NCI-H2081 (cell line): ENCODE data around the gene STK32B.

Source experiments
- DNase-seq, 2 experiments: peaks; one replicate each; lab custom pipeline; 2025; lab: John Stamatoyannopoulos, UW

STK32B gene

DNA sequence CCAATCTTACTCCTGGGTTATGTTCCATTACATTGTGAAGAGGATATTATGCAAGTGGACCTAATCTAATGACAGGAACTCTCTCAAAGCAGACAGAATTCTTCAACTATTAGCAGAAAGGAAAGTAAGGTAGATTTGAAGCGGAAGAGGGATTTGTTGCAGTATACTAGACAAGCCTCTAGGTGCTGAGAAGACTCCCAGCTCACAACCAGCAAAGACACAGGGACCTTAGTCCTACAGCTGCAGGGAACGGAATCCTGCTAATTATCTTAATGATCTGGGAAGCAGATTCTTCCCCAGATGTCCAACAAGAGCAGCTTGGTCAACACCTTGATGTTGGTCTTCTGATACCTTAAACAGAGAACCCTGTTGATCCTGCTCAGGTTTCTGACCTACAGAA is 73.6 kb downstream of the STK32B start:
- no peak for DNase-seq

DNA sequence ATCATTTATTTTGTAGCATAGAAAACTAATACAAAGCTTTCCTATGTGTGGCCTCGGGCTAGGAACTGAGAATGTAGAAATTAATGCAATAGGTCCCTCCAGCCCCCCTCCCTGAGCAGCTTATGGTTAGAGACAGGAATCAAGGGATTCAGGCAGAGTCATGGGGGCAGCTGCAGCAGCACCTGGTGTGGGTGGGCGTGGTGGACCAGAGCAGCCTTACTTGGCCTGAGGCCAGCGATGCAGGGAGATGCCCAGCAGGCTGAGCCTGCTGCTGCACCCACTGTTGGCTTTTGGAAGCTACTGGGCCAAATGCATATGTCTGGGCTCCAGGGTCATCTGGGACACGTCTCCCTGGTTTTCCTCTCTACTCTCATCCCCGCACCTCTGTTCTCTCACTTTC is 74.0 kb downstream of the STK32B start:
- DNase-seq = no peak

DNA sequence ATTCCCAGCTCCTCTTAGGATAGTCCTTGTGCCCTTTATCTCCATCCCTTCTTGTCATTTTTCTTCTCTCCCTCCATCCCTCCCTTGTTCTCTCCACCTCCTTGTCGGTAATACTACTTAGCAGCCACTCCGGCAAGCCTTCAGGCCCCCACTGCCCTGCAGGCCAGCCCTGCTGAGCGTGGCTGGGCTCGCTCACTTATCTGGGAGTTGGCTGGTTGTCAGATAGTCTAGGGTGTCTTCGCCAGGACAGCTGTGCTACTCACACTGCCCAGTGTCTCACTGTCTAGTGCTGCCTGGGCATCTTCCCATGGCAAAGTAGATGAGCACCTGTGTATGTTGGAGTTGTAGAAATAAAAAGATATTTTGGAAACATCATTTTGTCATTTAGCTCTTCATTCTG is 75.0 kb downstream of the STK32B start:
- DNase-seq = no peak

DNA sequence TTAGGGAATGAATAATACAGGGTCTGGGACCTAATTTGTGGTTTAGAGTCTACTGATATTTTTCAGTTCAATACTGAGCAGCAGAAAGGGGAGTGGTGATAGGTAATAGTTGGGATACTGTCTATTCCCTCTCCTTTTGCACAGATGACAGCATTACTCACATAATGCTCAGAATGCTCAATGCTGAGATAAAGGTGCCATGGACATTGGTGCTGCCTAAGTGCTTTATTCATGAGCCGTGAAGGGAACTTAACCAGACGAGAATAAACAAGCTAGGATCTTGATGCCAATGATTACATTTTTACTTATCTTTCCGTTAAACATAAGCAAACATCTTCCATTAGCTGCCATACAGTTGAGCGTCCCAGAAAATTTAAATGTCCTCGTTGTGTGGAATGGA is 75.6 kb downstream of the STK32B start:
- no peak for DNase-seq

DNA sequence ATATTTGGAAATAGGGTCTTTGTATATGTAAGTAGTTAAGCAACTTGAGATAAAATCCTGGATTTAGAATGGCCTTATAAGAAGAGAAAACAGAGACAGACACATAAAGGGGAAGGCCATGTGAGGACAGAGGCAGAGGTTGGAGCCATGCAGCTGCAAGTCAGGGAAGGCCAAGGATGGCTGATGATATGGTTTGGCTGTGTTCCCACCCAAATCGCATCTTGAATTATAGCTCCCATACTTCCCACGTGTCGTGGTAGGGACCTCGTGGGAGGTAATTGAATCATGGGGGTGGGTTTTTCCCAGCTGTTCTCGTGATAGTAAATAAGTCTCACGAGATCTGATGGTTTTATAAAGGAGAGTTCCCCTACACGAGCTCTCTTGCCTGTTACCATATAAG is 76.3 kb downstream of the STK32B start:
- no peak for DNase-seq

DNA sequence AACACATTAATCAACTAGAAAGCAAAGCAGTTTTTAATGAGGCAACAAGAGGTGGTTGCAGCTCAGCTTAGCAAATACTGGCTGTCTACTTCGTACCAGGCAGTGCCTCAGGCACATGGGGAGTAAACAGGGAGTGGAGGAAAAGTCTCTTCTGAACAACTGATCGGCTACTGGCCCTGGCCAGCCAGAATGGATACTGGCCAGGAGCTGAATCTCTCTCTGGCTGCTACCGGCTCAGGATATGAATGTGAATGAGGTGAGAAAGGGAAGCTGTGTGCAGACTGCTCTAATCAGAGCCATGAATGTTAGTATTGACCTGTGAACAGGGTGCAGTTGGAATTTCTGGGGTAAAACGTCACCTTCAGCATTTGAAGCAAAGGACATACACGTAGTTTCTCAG is 77.3 kb downstream of the STK32B start:
- DNase-seq = no peak

DNA sequence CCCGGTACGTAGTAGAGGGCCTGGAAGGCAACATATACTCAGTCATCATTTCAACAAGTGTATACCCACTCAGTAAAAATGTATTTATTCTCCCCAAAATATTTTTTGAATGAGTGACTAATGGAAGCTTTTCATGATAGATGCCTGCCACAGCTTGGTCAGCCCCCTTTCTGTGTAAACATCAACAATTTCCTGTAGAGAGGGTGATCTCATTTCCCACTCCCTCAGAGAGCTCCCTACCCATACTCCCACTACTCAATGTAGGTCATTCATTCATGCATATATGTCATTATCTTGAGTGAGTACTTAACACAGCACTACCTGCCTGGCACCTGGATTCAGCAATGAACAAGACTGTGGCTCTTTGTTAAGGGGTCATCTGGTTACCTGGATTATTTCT is 81.9 kb downstream of the STK32B start:
- no peak for DNase-seq

DNA sequence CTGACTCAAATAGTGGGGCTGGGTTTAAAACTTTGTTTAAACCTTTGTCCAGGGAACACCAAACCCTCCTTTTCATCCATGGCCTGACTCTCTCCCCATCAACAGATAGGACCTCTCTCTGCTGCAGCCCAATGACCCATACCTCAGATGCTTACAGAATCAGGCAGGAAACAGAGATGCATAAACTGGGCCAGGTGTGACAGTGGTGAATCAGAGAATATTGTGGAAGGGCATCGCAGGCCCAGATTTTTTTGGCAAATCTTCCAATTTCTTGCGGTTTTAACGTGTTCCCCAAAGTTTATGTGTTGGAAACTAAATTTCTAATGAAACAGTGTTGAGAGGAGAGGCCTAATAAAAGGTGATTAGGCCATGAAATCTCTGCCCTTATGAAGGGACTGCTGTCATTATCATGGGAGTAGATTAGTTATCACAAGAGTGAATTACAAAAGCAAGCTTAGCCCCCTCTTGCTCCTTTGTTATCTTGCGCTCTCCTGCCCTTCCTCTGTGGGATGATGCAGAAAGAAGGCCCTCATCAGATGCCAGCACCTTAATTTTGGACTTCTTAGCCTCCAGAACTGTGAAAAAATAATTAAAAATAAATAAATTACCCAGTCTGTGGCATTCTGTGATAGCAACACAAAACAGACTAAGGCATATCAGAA is 82.8 kb downstream of the STK32B start:
- no peak for DNase-seq

DNA sequence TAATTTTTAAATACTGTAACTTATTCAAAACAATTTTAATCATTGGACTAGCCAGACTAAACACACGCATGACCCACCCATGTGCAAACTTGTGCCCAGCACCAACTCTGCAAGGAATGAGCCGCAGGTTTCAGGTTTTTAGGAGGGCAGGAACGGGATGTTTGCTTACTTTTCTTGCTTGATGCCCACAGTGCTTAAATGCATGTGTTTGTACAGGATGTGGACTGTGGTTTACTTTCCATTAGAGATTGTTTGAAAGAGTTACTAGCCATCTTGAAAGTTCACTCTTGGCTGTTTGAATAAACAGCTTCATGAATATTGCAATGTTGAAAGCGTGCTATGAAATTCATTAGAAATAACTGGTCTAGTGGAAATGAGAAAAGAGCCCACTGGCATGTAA is 83.3 kb downstream of the STK32B start:
- DNase-seq = no peak

DNA sequence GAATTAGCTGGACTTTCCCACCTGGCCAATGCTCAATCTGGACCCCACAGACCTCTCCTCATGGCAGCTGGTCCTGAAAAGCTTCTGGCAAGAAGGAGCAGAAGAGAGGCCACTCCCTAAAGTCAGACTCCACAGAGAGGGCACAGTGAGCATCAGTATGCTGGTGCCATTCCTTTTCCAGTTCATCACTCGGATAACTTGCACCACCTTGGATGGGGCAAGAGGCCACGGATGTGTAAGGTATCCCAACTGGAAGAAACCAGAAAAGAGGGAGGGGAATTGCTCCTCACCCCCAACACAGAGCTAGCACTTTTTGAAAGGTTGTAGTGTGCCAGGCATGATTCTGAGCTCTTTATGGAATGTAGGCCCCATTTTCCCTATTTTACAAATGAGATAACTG is 85.9 kb downstream of the STK32B start:
- DNase-seq = no peak

DNA sequence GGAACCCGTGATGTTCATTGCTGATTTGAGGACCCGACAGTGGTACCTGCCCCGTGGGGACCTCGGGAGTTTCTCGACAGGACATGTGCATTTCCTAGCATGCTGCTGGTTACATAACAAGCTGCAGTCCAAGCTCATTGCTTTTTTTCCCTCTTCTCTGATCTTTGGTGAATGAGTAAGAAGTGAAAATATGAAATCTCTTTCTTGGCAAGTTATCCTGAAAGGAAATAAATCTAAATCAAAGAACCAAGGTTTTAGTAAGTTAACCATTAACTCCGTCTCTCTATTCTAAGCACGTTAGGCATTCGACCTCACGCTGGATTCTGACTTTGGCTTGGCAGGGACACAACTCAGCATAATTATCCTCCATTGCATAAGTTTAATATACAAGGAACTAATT is 86.6 kb downstream of the STK32B start:
- no peak for DNase-seq

DNA sequence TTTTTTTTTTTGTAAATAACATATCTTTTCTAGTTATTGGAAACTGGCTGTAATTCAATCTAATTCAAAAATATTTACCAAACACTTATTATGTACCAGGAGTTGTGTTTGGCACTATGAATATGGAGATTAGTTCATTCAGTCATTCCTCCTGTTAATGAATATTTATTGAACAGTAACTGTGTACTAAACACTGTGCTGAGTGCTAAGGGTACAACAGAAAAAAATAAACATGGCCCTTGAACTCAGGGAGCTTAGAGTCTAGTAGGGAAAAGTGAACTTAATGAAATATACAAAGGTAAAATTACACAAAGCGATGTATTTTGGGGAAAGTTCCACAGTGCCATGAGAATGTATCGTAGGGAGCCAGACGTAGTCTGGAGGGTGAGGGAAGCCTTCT is 87.1 kb downstream of the STK32B start:
- DNase-seq = no peak

DNA sequence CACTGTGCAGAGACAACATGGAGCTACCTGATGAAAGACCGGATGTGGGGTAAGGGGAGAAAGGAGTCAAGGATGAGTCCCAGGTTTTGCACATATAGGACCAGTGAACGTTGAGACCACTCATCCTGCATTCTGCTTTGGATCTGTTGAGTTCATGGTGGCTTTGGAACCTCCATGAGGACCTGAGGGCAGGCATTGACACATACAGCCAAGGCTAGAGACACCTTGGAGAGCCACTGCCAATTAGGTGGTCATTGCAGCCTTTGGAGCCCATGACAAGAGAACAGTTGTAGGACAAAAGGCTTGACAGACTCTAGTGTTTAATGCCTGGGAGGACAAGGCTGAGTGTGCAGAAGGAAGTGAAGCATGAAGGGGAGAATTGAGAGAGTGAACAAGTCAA is 87.9 kb downstream of the STK32B start:
- no peak for DNase-seq

DNA sequence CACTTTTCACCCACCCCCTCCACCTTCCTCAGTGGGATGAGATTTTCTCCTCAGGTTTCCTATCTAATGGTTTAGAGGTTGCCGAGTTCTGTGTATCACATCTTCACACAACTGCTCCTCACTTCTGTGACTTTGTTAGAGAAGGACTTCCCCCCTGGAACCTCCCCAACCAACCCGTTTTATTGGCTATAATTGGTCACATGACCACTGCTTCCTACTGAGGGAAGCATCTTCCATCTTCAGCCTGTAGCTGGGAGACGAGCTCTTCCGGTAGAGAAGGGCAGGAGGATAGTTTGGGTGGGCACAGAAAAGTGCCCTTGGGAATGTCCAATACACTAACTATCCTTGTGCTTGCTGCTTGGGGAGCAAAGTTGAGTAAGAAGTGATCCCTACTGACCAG is 90.5 kb downstream of the STK32B start:
- DNase-seq = no peak

DNA sequence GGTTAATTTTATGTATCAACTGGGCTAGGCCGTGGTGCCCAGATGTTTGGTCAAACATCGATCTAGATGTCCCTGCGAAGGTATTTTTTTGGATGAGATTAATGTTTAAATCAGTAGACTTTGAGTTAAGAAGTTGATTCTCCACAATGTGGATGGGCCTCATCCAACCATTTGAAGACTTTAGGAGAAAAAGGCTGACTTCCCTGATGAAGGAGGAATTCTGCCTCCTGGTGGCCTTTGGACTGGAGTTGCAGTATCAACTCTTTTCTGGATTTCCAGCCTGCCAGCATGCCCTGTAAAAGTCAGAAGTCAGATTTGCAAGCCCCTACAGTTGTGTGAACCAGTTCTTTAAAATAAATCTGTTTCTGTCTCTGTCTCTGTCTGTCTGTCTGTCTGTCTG is 91.4 kb downstream of the STK32B start:
- no peak for DNase-seq

DNA sequence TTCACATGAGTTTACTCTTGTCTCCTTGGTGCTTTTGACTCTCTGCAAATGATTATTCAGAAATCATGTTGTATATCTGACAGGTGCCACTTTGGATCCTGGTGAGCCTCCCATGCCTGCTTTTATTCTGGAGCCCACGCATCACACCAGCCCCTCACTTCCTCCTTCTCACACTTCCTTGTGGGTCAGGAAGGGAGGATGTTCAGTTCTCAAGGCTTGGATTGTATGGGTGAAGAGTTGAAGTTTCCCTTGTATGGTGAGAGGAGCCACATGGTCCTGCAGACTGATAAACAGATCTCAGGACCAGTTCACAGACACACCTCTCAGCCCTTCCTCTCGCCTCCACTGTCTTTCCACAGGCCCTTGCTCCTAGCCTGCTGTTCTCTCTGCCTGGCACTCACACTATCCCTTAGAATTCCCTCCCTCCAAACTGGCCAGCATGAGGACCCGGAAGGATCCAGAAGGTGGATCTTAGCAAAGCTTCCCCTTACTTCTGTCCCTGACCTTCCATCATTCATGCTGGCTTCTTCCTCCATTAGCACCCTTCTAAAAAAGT is 92.1 kb downstream of the STK32B start:
- no peak for DNase-seq

DNA sequence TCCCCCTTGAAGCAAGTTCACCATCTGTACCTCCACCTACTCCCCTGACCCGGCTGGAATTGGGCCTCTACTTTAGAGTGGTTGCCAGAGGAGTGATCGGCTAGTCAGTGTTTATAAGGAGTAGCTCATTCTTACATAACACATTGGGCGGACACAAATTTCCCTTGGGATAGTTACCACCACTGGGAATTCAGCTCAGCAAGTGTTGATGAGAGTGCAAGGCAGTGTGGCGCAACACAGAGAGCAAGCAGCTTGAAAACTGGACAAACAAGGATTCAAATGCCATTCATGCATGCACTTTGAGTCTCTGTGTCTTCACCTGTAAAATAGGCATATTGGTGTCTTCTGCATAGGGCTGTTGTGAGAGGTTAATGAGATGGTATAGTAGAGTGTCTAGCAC is 92.7 kb downstream of the STK32B start:
- no peak for DNase-seq

DNA sequence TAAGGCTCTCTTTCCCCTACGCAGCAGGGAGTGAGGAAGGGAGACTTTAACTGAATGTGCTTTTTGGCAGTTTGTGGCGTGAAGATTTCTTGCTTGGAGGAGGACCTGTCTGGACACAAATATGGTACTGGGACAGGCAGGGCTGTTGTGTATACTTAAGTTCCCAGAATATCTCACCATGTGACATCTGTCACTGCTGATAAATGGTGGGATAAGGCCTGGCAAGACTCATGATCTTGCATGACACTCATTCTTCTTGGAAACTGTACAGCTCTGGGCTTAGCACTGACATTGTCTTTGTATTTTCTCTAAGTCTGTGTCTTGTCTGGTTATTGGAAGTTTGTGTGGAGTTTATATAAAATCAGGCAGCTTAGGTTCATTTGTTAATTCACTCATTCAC is 93.1 kb downstream of the STK32B start:
- DNase-seq = no peak

DNA sequence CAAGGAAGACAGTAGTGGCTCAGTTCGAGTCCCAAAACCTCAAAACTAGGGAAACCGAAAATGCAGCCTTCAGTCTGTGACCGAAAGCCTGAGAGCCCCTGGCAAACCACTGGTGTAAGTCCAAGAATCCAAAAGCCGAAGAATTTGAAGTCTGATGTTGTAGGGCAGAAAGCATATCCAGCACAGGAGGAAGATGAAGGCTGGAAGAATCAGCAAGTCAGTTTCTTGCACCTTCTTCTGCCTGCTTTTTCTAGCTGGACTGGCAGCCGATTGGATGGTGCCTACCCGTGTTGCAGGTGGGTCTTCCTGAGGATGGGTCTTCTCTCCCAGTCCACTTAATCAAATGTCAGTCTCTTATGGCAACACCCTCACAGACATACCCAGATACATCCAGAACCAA is 95.0 kb downstream of the STK32B start:
- no peak for DNase-seq

DNA sequence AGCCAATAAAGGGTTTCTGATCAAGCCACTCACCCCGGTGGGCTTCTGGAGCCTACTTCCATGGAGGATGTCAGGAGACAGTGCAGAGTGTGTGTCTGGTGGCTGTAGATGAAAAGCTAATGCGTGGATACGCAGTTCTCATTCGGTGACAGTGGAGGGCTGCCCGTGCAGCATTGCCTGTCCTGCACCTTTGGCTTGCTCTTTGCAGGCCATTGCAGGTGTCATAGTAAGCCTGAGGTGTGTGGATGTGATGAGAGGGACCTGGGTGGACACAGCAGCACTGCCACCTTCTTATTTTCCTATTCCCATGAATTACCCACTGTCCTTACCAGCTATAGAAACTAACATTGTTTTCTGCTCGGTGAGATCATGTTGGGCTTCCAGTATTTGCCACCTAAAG is 101.2 kb downstream of the STK32B start:
- DNase-seq = no peak

DNA sequence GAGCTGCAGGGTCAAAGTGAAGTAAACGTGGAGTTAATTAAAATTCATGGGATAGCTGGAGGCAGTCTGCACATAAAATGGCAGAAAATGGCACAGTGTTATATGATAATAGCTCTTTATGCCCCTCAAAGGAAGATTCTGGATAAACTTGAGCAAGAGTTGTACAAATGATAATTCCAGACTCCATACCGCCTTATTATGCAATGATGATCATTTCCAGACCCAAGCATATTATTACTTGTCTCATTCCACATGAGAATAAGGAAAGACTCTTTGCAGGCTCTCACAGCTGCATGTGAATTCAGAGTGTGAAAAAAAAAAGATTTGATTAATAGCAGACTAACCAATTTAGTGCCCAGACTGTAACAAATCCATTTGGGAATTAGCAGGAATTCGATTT is 105.4 kb downstream of the STK32B start:
- DNase-seq = no peak

DNA sequence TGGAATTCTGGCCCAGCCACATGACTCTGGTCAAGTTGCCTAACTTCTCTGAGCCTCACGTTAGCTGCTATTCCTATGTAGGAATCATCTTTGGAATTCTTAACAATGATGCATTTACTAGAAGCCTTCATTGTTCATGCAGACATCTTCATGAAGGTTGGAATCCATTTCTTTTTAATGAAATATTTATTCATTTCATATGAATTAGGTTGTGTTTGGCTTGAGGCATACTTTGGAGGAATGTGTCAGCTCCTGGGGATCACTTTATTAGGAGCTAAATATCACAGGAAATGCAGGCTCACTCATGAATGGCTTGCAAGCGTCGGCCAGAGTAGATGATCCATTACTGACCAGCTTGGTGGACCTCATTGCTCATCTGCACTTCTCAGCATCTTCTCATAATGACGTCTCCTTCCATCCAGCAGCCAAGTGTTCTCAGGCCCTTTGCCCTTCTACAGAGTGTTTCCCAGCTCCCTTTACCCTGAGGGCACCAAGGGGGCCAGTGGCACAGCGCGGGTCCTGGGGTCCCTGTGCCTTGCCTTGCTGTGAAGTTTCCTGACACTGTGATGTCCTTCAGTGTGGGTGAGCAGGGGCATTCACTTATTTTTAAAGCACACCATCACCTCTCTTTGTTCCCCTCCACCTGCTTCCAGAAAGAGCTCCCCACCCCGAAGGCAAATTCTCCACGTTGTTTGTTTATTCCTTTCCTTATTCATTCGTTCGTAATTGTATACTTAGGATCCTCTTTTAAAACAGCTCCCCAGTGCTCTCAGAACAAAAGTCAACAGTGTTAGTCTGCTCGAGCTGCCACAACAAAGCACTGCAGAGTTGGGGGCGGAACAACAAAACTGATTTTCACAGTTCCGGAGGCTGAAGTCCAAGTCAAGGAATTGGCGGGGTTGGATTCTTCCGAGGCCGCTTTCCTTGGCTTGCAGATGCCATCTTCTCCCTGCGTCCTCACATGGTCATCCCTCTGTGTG is 106.8 kb downstream of the STK32B start:
- DNase-seq = no peak

DNA sequence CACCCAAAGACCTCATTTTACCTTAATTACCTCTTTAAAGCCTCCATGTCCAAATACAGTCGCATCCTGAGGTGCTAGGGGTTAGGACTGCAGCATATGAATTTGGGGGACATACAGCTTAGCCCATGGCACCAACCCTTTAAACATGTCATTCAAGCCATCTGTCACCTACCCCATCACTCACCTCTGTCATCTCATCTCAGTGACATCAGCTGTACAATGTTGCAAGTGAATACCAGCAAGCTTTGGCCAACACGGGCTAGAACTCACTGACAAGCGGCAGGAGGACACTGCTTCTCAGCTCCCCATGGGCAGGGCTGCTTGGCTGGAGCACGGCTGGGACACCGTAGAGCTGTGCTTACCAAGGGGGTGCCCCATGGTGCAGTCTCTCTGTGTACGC is 107.5 kb downstream of the STK32B start:
- DNase-seq = no peak
